ENCODE measurements around the gene DLEC1. TPM values are rescaled to one million over a fixed set of nuclear protein-coding genes. Genes with fewer than 3 reads are reported as not detected.
"Not testable (repeated sequence)": the region's sequence is repeated elsewhere in the genome, so short reads cannot be mapped to it uniquely, and the experiment has no call there.

Gene DLEC1
- total and polyA plus RNA-seq, 2 experiments from 2014 or later = 0.15 TPM; not detected in 1

DNA sequence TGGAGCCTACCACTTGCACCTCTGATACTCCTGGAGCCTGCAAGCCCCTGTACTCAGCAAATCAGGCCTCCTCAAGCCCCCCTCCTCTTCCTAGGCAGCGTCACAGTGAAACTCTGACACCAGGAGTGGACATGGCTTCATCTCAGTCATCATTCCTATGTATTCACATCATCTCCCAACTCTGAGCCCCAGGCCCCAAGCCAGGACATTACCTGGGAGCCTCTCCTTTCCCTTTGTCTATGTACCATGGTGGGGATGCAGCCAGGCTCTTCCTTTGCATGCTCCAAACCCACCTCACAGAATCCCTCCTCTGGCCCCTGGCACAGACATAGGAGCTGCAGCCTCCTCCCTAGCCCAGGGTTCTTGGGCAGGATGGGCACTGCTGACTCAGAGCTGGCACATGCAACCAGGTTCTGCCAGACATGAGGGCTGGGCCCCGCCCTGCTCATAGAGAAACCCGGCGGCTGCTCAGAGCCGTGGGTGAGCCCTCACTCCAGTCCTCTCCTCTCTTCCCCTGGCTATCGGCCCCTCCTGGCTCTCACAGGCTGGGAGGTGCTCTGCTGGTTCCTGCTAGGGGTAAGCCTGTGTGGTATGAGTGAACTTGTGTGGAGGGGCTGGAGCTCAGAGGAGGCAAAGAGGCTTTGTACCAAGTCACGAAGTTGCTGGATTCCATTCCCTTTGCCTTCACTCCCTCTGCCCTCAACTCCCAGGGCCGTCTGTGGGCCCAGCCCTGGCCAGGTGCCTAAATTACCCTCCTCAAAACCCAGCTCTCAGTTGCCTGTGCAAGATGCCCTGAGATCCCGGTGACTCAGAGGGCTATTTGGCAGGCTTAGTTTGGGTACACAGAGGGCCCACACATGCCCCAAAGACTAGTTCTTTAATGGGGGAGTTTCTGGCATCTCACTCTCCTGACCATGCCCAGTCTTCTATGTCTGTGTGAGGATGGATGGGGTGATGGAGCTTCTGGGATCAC is 7.7 kb upstream of the DLEC1 start:
- no peaks in the 10 kb centered on the region for H3K36me3 ChIP-seq (ENCODE audit: low read depth)
- no peaks in the 10 kb centered on the region for H4K20me1 ChIP-seq (ENCODE audit: insufficient read depth)
- no peaks in the 10 kb centered on the region for H3K79me2 ChIP-seq (ENCODE audit: insufficient read depth)
- H3K4me1 ChIP-seq (ENCODE audit: insufficient read depth) = peaks cover 21% of the 10 kb centered on the region
- H3K9ac ChIP-seq = peak overlapping the region; percentile 82
- no peak for TF ChIP-seq EZH2 (IDR thresholded peaks at IDR 0.05; ENCODE audit: insufficient read depth, poor library complexity, severe bottlenecking)
- TF ChIP-seq EZH2phosphoT487 (IDR thresholded peaks at IDR 0.05; ENCODE audit: insufficient read depth, low read depth) = no peak
- H3K9me2 ChIP-seq (ENCODE audit: insufficient read depth) = no peaks in the 10 kb centered on the region
- H3K9me3 ChIP-seq (ENCODE audit: low read depth) = no peaks in the 10 kb centered on the region
- in situ Hi-C loops (cut with MboI) = no loop called here
- no peak overlapping the region for H3K4me3 ChIP-seq
- WGBS, 2 experiments (ENCODE audit: low coverage in 1 of 2, low lambda C conversion rate in 2 of 2, missing lambda C conversion rate in 2 of 2) = 11 to 12% methylated on average over 9 of the region's 9 CpGs
- H3K27ac ChIP-seq = peak overlapping the region; percentile 68
- DNase-seq = peak; percentile 92
- H3K4me2 ChIP-seq (ENCODE audit: unreplicated experiment) = peak overlapping the region; percentile 15
- peaks cover 17% of the 10 kb centered on the region for H3F3A ChIP-seq (ENCODE audit: insufficient read depth)
- H2AFZ ChIP-seq = peak overlapping the region; percentile 66
- no peaks in the 10 kb centered on the region for H3K27me3 ChIP-seq (replicated peaks; ENCODE audit: insufficient read depth)

DNA sequence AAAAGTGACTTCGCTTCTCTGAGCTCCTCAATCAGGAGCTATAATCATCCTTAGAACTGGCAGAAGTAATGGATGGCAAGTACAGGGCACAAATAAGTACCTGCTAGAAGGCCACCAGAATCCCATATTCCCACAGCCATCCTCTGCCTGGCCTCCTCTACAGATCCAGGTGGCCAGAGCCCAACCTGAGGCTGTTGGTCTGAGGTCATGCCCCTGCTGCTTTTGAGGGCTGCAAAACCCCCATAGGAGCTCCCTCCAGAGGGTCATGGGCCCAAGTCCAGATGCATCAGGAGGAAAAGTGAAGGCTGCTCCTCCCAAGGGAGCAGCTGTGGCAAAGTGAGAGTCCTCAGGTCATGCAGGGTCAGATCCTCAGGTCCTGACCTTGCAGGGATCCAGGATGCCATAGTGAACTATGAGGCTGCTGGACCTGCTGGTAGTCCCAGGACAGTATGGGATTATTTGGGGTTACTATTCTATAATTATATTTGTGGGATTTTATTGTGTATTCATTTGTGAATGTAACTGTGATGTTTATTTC is 6.6 kb upstream of the DLEC1 start:
- Histone ChIP-seq H3K9ac (no peak overlapping the region), H3F3A (ENCODE audit: insufficient read depth) (peaks cover 17% of the 10 kb centered on the region), H3K9me2 (ENCODE audit: insufficient read depth) (no peaks in the 10 kb centered on the region), H4K20me1 (ENCODE audit: insufficient read depth) (no peaks in the 10 kb centered on the region), H3K79me2 (ENCODE audit: insufficient read depth) (no peaks in the 10 kb centered on the region), H3K27me3 (replicated peaks; ENCODE audit: insufficient read depth) (no peaks in the 10 kb centered on the region), H3K9me3 (ENCODE audit: low read depth) (no peaks in the 10 kb centered on the region), H2AFZ (no peak overlapping the region), H3K27ac (no peak overlapping the region), H3K4me2 (ENCODE audit: unreplicated experiment) (no peak overlapping the region), H3K4me1 (ENCODE audit: insufficient read depth) (peaks cover 21% of the 10 kb centered on the region), H3K36me3 (ENCODE audit: low read depth) (no peaks in the 10 kb centered on the region), H3K4me3 (no peak overlapping the region)
- TF ChIP-seq EZH2 (IDR thresholded peaks at IDR 0.05; ENCODE audit: insufficient read depth, poor library complexity, severe bottlenecking) (no peak), EZH2phosphoT487 (IDR thresholded peaks at IDR 0.05; ENCODE audit: insufficient read depth, low read depth) (no peak)
- in situ Hi-C loops (cut with MboI) = no loop called here
- WGBS, 2 experiments (ENCODE audit: low coverage in 1 of 2, low lambda C conversion rate in 2 of 2, missing lambda C conversion rate in 2 of 2) = 94 to 100% methylated on average over 1 of the region's 1 CpG
- no peak for DNase-seq

GRCh38 chr3:38033586-38033985 is 5.4 kb upstream of the DLEC1 start:
- H3K4me2 ChIP-seq (ENCODE audit: unreplicated experiment); DNase-seq; H3K9ac ChIP-seq; H3K27me3 ChIP-seq (replicated peaks; ENCODE audit: insufficient read depth); H3K4me3 ChIP-seq; in situ Hi-C loops (cut with MboI); H3K9me2 ChIP-seq (ENCODE audit: insufficient read depth); H3K9me3 ChIP-seq (ENCODE audit: low read depth); H3K27ac ChIP-seq; H4K20me1 ChIP-seq (ENCODE audit: insufficient read depth); H3K36me3 ChIP-seq (ENCODE audit: low read depth); H3K79me2 ChIP-seq (ENCODE audit: insufficient read depth); H2AFZ ChIP-seq: not testable (repeated sequence)
- 96 to 97% methylated on average over 5 to 7 of the region's 7 CpGs for whole genome bisulfite sequencing, 2 experiments (ENCODE audit: low coverage in 1 of 2, low lambda C conversion rate in 2 of 2, missing lambda C conversion rate in 2 of 2)
- H3F3A ChIP-seq (ENCODE audit: insufficient read depth) = peaks cover 21% of the 10 kb centered on the region
- peaks cover 21% of the 10 kb centered on the region for H3K4me1 ChIP-seq (ENCODE audit: insufficient read depth)

- H3K36me3 ChIP-seq (ENCODE audit: low read depth); H3K27ac ChIP-seq; H3K4me2 ChIP-seq (ENCODE audit: unreplicated experiment); in situ Hi-C loops (cut with MboI); H3K4me3 ChIP-seq; DNase-seq; H3K9me3 ChIP-seq (ENCODE audit: low read depth); H3K9ac ChIP-seq; H2AFZ ChIP-seq; H3K9me2 ChIP-seq (ENCODE audit: insufficient read depth); H3K27me3 ChIP-seq (replicated peaks; ENCODE audit: insufficient read depth); H4K20me1 ChIP-seq (ENCODE audit: insufficient read depth); H3K79me2 ChIP-seq (ENCODE audit: insufficient read depth): not testable (repeated sequence)
- H3F3A ChIP-seq (ENCODE audit: insufficient read depth) = peaks cover 25% of the 10 kb centered on the region
- 79 to 88% methylated on average over 9 of the region's 9 CpGs for WGBS, 2 experiments (ENCODE audit: low coverage in 1 of 2, low lambda C conversion rate in 2 of 2, missing lambda C conversion rate in 2 of 2)
- peaks cover 21% of the 10 kb centered on the region for H3K4me1 ChIP-seq (ENCODE audit: insufficient read depth)
Observed at GRCh38 chr3:38034335-38034734, 4.7 kb upstream of the DLEC1 start.
